DMS153 (cell line): ENCODE measurements around the gene ACAD9.

Experiments used
- DNase-seq: peaks from one replicate; lab custom pipeline; 2025; lab: John Stamatoyannopoulos, UW

The ACAD9 gene

DNA sequence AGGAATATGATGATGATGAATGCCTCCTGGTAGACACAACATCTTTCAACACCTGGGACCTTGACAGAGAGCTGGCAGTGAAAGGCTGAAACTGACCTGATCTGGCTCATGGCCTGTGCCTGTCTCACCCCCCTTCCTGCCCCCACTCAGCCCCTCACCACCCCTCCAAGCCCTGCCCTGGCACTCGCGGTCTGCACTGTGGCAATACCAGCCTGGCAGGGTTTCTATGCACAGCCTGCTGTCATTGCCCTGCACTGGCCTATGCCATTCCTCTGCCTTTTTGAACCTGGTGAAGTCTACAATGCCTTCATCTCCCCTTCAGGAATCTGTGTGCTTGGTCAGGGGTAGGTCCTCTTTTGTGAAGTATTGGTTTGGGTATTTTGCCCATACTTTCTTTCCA, 56.5 kb downstream of the ACAD9 start:
- DNase-seq = no peak

DNA sequence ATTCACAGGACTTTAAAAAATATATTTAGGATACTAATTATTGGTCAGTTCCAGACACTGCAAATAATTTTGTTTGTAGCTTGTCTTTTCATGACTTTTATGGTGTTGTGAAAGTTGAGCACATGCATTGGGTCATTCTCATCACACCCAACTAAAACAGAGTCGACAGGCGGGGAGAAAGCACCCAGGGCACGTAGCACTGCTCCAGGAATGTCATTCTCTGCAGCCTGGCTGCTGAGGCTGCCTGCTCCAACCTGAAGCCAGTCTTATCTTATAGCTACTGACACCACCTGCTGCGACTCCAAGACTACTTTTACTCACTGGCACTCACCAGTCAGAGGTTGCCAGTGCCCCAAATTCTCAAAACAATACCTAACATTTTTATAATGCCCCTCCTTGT, 56.9 kb downstream of the ACAD9 start:
- no peak for DNase-seq

DNA sequence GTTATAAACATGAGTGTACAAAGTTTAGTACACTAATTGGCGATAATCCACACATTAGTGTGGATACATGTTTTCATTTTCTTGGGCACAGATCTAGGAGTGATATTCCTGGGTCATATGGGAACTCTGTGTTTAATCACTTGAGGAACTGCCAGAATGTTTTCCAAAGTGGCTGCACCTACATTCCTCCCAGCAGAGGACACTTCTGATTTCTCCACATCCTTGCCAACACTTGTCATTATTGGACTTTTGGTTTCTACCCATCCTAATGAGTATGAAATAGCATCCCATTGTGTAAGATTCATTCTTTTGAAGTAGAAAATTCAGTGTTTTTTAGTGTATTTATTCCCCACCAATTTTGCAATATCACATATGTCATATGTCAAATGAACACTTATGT, 60.8 kb downstream of the ACAD9 start:
- no peak for DNase-seq

DNA sequence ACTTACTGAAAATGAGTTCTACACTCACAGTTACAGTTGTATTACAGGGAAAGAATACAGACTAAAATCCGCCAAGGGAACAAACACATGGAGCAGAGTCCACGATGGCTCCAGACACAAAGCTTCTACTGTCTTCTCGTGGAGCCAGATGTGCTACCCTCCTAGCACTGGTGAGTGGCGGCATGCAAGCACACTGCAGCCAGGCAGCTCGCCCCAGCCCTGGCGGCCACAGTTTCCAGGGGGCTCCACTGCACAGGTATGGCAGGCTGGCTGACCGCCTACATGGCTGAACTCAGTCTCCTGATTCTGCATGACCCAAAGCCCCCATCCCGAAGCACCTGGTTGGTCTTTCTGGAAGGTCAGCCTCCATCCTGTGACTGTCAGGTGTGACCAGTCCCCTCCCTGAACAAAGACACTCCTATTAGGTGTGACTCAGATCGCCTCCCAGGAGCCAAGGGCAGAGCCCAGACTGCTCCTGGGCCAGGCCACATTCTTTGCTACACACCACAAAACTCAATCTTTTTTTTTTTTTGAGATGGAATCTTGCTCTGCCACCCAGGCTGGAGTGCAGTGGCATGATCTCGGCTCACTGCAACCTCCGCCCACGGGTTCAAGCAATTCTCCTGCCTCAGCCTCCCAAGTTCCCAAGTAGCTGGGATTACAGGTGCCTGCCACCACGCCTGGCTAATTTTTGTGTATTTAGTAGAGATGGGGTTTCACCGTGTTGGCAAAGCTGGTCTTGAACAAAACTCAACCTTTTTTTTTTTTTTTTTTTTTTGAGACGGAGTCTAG, 62.9 kb downstream of the ACAD9 start:
- DNase-seq = no peak

GRCh38 chr3:128945041-128945877, 65.8 kb downstream of the ACAD9 start:
- no peak for DNase-seq

- DNase-seq = no peak
Observed at GRCh38 chr3:128945878-128946175, 66.4 kb downstream of the ACAD9 start.

DNA sequence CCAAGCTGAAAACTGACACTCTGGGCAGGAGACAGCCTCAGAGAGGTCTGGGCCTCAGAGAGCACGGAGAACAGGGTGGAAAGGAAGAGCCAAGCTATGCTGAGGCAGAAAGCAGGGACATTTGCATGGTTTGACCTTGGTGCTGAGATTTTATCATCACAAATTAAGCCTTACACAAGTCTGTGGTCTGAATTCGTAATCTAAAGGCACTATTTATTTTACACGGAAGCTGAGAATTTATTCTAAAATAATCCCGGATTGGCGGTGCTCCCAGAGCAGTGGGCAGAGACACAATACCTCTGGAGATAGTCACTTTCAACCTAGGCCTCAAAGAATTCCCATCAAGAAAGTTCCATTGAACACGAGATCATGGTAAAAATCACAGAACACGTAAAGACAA, 67.0 kb downstream of the ACAD9 start:
- no peak for DNase-seq

DNA sequence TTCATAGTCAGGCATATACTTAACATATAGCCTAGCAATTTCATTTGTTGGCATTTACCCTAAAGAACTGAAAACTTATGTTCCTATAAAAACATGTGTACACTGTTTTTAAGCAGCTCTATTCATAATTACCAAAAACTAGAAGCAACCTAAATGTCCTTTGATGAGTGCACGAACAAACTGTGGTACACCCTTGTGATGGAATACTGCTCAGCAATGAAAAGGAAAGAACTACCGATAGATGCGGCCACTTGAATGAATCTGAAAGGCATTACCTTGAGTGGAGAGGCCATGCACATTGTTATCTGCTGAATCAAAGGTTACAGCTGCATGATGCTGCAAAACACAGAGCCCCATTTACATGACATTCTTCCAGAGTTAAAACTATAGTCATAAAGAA, 69.7 kb downstream of the ACAD9 start:
- no peak for DNase-seq

DNA sequence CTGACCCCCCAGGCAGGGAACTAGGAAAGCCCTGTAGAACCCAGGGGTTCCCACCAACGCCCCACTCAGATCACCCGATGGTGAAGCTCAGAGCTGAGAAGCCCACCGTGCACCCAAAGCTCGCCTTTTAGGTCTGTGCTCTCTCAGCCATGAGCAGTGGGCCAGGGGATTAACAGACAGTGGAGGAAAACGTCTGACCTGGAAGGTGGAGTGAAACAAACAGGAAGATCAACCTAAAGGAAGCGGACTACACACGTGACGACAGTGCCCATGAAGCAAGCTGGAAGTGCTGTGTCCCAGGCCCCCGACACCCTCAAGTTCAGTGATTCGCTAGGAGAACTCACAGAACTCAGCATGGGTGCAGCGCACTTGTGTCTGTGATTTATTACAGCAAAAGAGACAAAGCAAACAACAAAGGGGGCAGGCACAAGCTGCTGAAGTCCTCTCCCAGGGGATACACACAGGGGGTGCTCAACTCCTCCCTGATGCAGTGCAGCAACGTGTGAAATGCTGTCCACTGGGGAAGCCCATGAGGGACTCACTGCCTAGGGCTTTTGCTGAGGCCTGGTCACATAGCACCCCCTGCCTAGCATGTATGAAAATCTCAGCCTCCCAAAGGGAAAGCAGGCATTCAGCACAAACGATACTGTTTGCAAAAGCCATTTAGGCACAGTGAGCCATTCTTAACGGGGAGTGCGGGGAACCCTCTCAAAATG, 71.0 kb downstream of the ACAD9 start:
- peak; percentile 63 for DNase-seq

GRCh38 chr3:128956440-128956839, 77.0 kb downstream of the ACAD9 start:
- no peak for DNase-seq
